ENCODE data around the gene GPATCH2. TPM values are rescaled to one million over a fixed set of nuclear protein-coding genes. Genes with fewer than 3 reads are reported as not detected.

GPATCH2 gene
- total RNA-seq, 4 donors from 2014 or later, result 10.5 to 33.2 (median 13.7) TPM

GRCh38 chr1:217577336-217577735 lies 53.6 kb downstream of the GPATCH2 start:
- H3K27ac ChIP-seq, result no peak overlapping the region
- TF ChIP-seq, protein P1, sequence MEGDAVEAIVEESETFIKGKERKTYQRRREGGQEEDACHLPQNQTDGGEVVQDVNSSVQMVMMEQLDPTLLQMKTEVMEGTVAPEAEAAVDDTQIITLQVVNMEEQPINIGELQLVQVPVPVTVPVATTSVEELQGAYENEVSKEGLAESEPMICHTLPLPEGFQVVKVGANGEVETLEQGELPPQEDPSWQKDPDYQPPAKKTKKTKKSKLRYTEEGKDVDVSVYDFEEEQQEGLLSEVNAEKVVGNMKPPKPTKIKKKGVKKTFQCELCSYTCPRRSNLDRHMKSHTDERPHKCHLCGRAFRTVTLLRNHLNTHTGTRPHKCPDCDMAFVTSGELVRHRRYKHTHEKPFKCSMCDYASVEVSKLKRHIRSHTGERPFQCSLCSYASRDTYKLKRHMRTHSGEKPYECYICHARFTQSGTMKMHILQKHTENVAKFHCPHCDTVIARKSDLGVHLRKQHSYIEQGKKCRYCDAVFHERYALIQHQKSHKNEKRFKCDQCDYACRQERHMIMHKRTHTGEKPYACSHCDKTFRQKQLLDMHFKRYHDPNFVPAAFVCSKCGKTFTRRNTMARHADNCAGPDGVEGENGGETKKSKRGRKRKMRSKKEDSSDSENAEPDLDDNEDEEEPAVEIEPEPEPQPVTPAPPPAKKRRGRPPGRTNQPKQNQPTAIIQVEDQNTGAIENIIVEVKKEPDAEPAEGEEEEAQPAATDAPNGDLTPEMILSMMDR (IDR thresholded peaks at IDR 0.05), result no peak
- TF ChIP-seq POLR2AphosphoS5 (IDR thresholded peaks at IDR 0.05) (no peak), POLR2A (IDR thresholded peaks at IDR 0.05) (no peak), EP300 (IDR thresholded peaks at IDR 0.05) (no peak)
- no peak for DNase-seq (ENCODE audit: low spot score in 2 of 2)
- H3K4me3 ChIP-seq, result no peak overlapping the region
- H3K9me3 ChIP-seq, result no peaks in the 10 kb centered on the region
- no peaks in the 10 kb centered on the region for H3K36me3 ChIP-seq
- H3K27me3 ChIP-seq, result no peaks in the 10 kb centered on the region
- no peaks in the 10 kb centered on the region for H3K4me1 ChIP-seq

GRCh38 chr1:217574265-217574949 lies 56.5 kb downstream of the GPATCH2 start:
- TF ChIP-seq POLR2A (IDR thresholded peaks at IDR 0.05), result no peak
- 90% methylated on average over 6 of the region's 6 CpGs for WGBS
- no peak overlapping the region for H3K27ac ChIP-seq

DNA sequence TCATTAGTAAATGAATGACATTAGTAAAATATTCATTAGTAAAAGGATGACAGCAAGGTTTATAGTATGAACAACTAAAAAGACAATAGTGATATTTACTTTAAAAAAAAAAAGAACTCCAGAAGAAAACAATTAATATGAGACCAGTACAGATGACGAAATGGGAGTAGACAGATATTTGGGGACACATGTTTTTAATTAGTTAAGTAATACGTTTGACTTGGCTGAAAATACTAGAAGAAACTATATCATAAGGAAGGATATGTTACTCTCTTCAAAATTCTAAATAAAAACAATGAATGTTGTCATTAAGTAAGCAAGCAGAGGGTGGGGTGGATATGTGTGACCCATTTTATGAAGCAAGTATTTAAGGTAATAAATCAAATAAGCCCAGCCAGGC lies 61.9 kb downstream of the GPATCH2 start:
- Histone ChIP-seq H3K27me3 (no peaks in the 10 kb centered on the region), H3K36me3 (no peaks in the 10 kb centered on the region), H3K4me1 (no peaks in the 10 kb centered on the region), H3K27ac (no peak overlapping the region), H3K9me3 (no peaks in the 10 kb centered on the region), H3K4me3 (no peak overlapping the region)
- 40% methylated on average over 2 of the region's 2 CpGs for WGBS
- DNase-seq (ENCODE audit: low spot score in 2 of 2), result no peak
- TF ChIP-seq, protein P1 (IDR thresholded peaks at IDR 0.05), result no peak
- TF ChIP-seq EP300 (IDR thresholded peaks at IDR 0.05), result no peak
- no peak for TF ChIP-seq POLR2AphosphoS5 (IDR thresholded peaks at IDR 0.05)
- no peak for TF ChIP-seq POLR2A (IDR thresholded peaks at IDR 0.05)

More at GRCh38 chr1:217574265-217574949, 56.5 kb downstream of the GPATCH2 start:
- Histone ChIP-seq H3K36me3 (no peaks in the 10 kb centered on the region), H3K27me3 (no peaks in the 10 kb centered on the region), H3K9me3 (no peaks in the 10 kb centered on the region), H3K4me1 (no peaks in the 10 kb centered on the region), H3K4me3 (no peak overlapping the region)
- DNase-seq (ENCODE audit: low spot score in 2 of 2), result no peak

- 86% methylated on average over 4 of the region's 4 CpGs for WGBS
- no peaks in the 10 kb centered on the region for H3K36me3 ChIP-seq
- DNase-seq (ENCODE audit: low spot score in 2 of 2), result no peak
- H3K4me3 ChIP-seq, result no peak overlapping the region
- H3K9me3 ChIP-seq, result no peaks in the 10 kb centered on the region
- TF ChIP-seq POLR2A (IDR thresholded peaks at IDR 0.05) (no peak), EP300 (IDR thresholded peaks at IDR 0.05) (no peak)
- no peaks in the 10 kb centered on the region for H3K4me1 ChIP-seq
- no peaks in the 10 kb centered on the region for H3K27me3 ChIP-seq
- H3K27ac ChIP-seq, result no peak overlapping the region
These were observed 62.7 kb downstream of the GPATCH2 start for GRCh38 chr1:217568200-217568599.

DNA sequence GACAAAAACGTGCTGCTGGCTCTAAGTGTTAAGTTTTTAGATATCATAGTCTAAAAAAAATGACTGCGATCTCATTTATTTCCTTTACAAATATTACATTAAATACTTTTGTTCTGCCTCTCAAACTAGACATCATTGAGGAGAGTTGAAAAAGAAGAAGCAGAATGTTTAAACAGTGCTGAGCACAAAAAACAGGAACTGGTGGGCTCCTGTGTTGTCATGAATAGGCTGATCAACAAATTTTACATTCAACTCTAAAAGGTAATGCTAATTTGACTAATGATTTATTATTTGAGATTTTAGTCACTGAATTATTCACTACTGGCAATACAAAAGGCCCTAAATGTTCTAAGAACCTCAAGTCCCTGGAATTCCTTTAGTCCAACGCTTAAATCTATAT lies 66.1 kb downstream of the GPATCH2 start:
- Histone ChIP-seq H3K4me3 (no peak overlapping the region), H3K9me3 (no peaks in the 10 kb centered on the region), H3K27me3 (no peaks in the 10 kb centered on the region), H3K4me1 (no peaks in the 10 kb centered on the region), H3K27ac (no peak overlapping the region), H3K36me3 (no peaks in the 10 kb centered on the region)
- DNase-seq (ENCODE audit: low spot score in 2 of 2), result no peak
- 91% methylated on average over 3 of the region's 3 CpGs for WGBS
- TF ChIP-seq, protein P1 (IDR thresholded peaks at IDR 0.05), result no peak
- TF ChIP-seq EP300 (IDR thresholded peaks at IDR 0.05) (no peak), POLR2A (IDR thresholded peaks at IDR 0.05) (no peak), POLR2AphosphoS5 (IDR thresholded peaks at IDR 0.05) (no peak)

DNA sequence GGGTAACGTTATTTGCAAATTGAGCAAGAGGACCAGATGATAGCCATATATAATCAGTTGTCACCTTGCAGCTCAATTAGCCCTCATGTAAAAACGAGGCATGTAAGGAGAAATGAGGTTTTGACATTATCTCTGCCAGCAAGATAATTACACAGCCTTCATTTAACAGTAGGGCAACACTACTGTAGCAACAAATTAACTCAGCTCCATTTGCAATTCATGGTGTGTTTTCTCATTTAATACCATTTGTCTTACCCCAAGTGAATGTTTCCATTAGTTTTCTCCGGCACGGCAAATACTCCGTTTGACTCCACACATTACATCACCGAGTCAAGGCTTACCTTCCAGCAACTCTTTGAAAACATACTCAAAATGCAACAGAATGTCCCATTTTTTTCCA lies 66.7 kb downstream of the GPATCH2 start:
- H3K27me3 ChIP-seq, result no peaks in the 10 kb centered on the region
- H3K9me3 ChIP-seq, result no peaks in the 10 kb centered on the region
- DNase-seq (ENCODE audit: low spot score in 2 of 2), result no peak
- WGBS, result 83% methylated on average over 6 of the region's 6 CpGs
- no peak overlapping the region for H3K4me3 ChIP-seq
- H3K4me1 ChIP-seq, result no peaks in the 10 kb centered on the region
- TF ChIP-seq, protein P1 (IDR thresholded peaks at IDR 0.05), result no peak
- H3K27ac ChIP-seq, result no peak overlapping the region
- no peaks in the 10 kb centered on the region for H3K36me3 ChIP-seq

All from suprapubic skin (tissue), 4 donors.